Effector memory CD4-positive, alpha-beta T cell (primary cell): ENCODE results near the gene FOXA3.
"Not testable (repeated sequence)": the region's sequence is repeated elsewhere in the genome, so short reads cannot be mapped to it uniquely, and the experiment has no call there.

Source experiments
- DNase-seq, 3 donors: peaks; one replicate each; pipeline ENCODE4 v3.0.0-alpha.2; 2020
- H3K27ac ChIP-seq: 2 replicates; pipeline ENCODE4 v1.7.0; 2013; ENCODE audit warnings: mild to moderate bottlenecking, low read length, moderate library complexity; ENCODE audit not compliant: insufficient read depth, poor library complexity, severe bottlenecking
- H3K27me3 ChIP-seq: replicated peaks from 2 replicates; pipeline ENCODE4 v1.7.0; 2013; ENCODE audit warnings: mild to moderate bottlenecking, low read length; ENCODE audit not compliant: insufficient read depth, control insufficient read depth, poor library complexity, severe bottlenecking
- H3K36me3 ChIP-seq: 2 replicates; pipeline ENCODE4 v1.7.0; 2013; ENCODE audit warnings: mild to moderate bottlenecking, low read length, moderate library complexity; ENCODE audit not compliant: control insufficient read depth, insufficient read depth
- H3K4me1 ChIP-seq: 2 replicates; pipeline ENCODE4 v1.7.0; 2013; ENCODE audit warnings: low read length, mild to moderate bottlenecking; ENCODE audit not compliant: control insufficient read depth, insufficient read depth, poor library complexity, severe bottlenecking
- H3K4me3 ChIP-seq: 2 replicates; pipeline ENCODE4 v1.7.0; 2013; ENCODE audit warnings: low read length, low read depth, mild to moderate bottlenecking; ENCODE audit not compliant: insufficient read depth, poor library complexity, severe bottlenecking
- H3K9me3 ChIP-seq: 2 replicates; pipeline ENCODE4 v1.7.0; 2013; ENCODE audit warnings: mild to moderate bottlenecking, low read length, moderate library complexity; ENCODE audit not compliant: control insufficient read depth

Gene FOXA3

GRCh38 chr19:45890877-45891276, 26.8 kb downstream of the FOXA3 start:
- Histone ChIP-seq H3K4me1 (peaks cover 8% of the 10 kb centered on the region), H3K27ac (no peak overlapping the region), H3K36me3 (peaks cover 6% of the 10 kb centered on the region), H3K9me3 (no peaks in the 10 kb centered on the region), H3K27me3 (no peaks in the 10 kb centered on the region), H3K4me3 (no peak overlapping the region)
- DNase-seq = no peak

GRCh38 chr19:45895519-45895972, 31.4 kb downstream of the FOXA3 start:
- no peak overlapping the region for H3K27ac ChIP-seq
- no peak for DNase-seq
- H3K9me3 ChIP-seq = no peaks in the 10 kb centered on the region
- H3K36me3 ChIP-seq = peaks cover 17% of the 10 kb centered on the region
- no peaks in the 10 kb centered on the region for H3K27me3 ChIP-seq
- no peak overlapping the region for H3K4me3 ChIP-seq
- no peaks in the 10 kb centered on the region for H3K4me1 ChIP-seq

GRCh38 chr19:45895983-45896599, 32.0 kb downstream of the FOXA3 start:
- not testable (repeated sequence) for H3K4me3 ChIP-seq, H3K27me3 ChIP-seq, H3K9me3 ChIP-seq, H3K27ac ChIP-seq, DNase-seq, H3K4me1 ChIP-seq
- H3K36me3 ChIP-seq = peaks cover 17% of the 10 kb centered on the region

GRCh38 chr19:45897261-45897812, 33.2 kb downstream of the FOXA3 start:
- Histone ChIP-seq H3K27ac (no peak overlapping the region), H3K36me3 (peaks cover 17% of the 10 kb centered on the region), H3K27me3 (no peaks in the 10 kb centered on the region), H3K4me3 (no peak overlapping the region), H3K9me3 (no peaks in the 10 kb centered on the region), H3K4me1 (peaks cover 9% of the 10 kb centered on the region)
- DNase-seq = no peak

GRCh38 chr19:45899253-45899652, 35.1 kb downstream of the FOXA3 start:
- no peak overlapping the region for H3K27ac ChIP-seq
- H3K4me1 ChIP-seq = peaks cover 9% of the 10 kb centered on the region
- H3K36me3 ChIP-seq = peaks cover 17% of the 10 kb centered on the region
- no peak for DNase-seq
- H3K4me3 ChIP-seq = no peak overlapping the region
- H3K9me3 ChIP-seq = no peaks in the 10 kb centered on the region
- H3K27me3 ChIP-seq = no peaks in the 10 kb centered on the region

GRCh38 chr19:45899919-45900589, 35.9 kb downstream of the FOXA3 start:
- Histone ChIP-seq H3K27me3 (no peaks in the 10 kb centered on the region), H3K4me1 (peaks cover 9% of the 10 kb centered on the region), H3K4me3 (no peak overlapping the region), H3K36me3 (peaks cover 16% of the 10 kb centered on the region), H3K9me3 (no peaks in the 10 kb centered on the region), H3K27ac (no peak overlapping the region)
- DNase-seq = no peak

GRCh38 chr19:45900738-45901431, 36.8 kb downstream of the FOXA3 start:
- no peak for DNase-seq

GRCh38 chr19:45901432-45901911, 37.3 kb downstream of the FOXA3 start:
- peaks cover 11% of the 10 kb centered on the region for H3K36me3 ChIP-seq
- DNase-seq = peak in 1 of 3 donors; percentile 20
- H3K9me3 ChIP-seq = no peaks in the 10 kb centered on the region
- peak overlapping the region; percentile 66 for H3K4me3 ChIP-seq
- no peak overlapping the region for H3K27ac ChIP-seq
- H3K27me3 ChIP-seq = no peaks in the 10 kb centered on the region
- H3K4me1 ChIP-seq = peaks cover 9% of the 10 kb centered on the region

More at GRCh38 chr19:45900738-45901431, 36.8 kb downstream of the FOXA3 start:
- Histone ChIP-seq H3K9me3 (no peaks in the 10 kb centered on the region), H3K27me3 (no peaks in the 10 kb centered on the region), H3K36me3 (peaks cover 11% of the 10 kb centered on the region), H3K4me3 (peak overlapping the region; percentile 66), H3K4me1 (peaks cover 9% of the 10 kb centered on the region), H3K27ac (no peak overlapping the region)

- Histone ChIP-seq H3K27ac (peak within 1 kb of the TSS; percentile 78), H3K4me3 (peak within 1 kb of the TSS; percentile 66), H3K27me3 (no peaks in the 10 kb centered on the region), H3K36me3 (peaks cover 11% of the 10 kb centered on the region), H3K9me3 (no peaks in the 10 kb centered on the region), H3K4me1 (peaks cover 9% of the 10 kb centered on the region)
- DNase-seq = no peak
Measured at GRCh38 chr19:45901912-45902650, 38.0 kb downstream of the FOXA3 start, which contains the start of gene MYPOP. MYPOP (minus strand) TSS chr19:45902613; CDS start chr19:45901773, 840 bp downstream.
